GM12878 (cell line): ENCODE results near the gene ULK1. TPM values are rescaled to one million over a fixed set of nuclear protein-coding genes. Genes with fewer than 3 reads are reported as not detected.

Experiments used
- ATAC-seq: fragments of 200-7000 bp; cut with Tn5 transposase; 3 replicates; pipeline ENCODE4 v1.9.1; 2020; ENCODE audit warnings: mild to moderate bottlenecking, moderate library complexity
- BruUV-seq: library from RNA; stranded (reverse); fragments of 400-500 nt; replicated peaks from 2 replicates; lab custom pipeline; 2021; lab: Mats Ljungman, UMichigan
- CTCF ChIA-PET: fragments of 300-600 bp; sonication (Branson Sonifier 250); formaldehyde crosslinking; extraction: SDS; loops from one replicate; lab custom pipeline; 2021; ENCODE audit warnings: inconsistent platforms; lab: Yijun Ruan, JAX
- POLR2A ChIA-PET: fragments of 350-600 bp; formaldehyde crosslinking; extraction: SDS; loops from one replicate; lab custom pipeline; 2021; ENCODE audit warnings: inconsistent platforms; lab: Charles Lee
- RAD21 ChIA-PET: fragments of 300-600 bp; sonication (Branson Sonifier 250); formaldehyde crosslinking; loops from one replicate; lab custom pipeline; 2023; ENCODE audit warnings: antibody characterized with exemption; ENCODE audit not compliant: unreplicated experiment; lab: Charles Lee
- SMC1A ChIA-PET: fragments of 300-600 bp; sonication (Branson Sonifier 250); formaldehyde crosslinking; loops from one replicate; lab custom pipeline; 2023; ENCODE audit not compliant: unreplicated experiment, uncharacterized antibody; lab: Charles Lee
- DNase-seq: peaks from one replicate; pipeline ENCODE4 v3.0.0-alpha.2; 2011; ENCODE audit warnings: low read depth, low spot score
- FAIRE-seq: peaks from 3 replicates; lab custom pipeline; 2011; peaks lifted over from hg19 to GRCh38; lab: Jason Lieb, UNC
- H2AFZ ChIP-seq: 2 replicates; pipeline ENCODE4 v1.6.0; 2011; ENCODE audit warnings: low read depth, low read length, control low read depth; ENCODE audit not compliant: control insufficient read depth
- H3K27ac ChIP-seq: 2 replicates; pipeline ENCODE4 v1.5.1; 2011; ENCODE audit warnings: control low read depth; ENCODE audit not compliant: control insufficient read depth, insufficient read depth
- H3K27me3 ChIP-seq, 2 experiments: replicated peaks in 1 of 2; 2 replicates each; pipeline versions ENCODE4 v1.6.0 to v1.6.1; 2011; ENCODE audit warnings: low read length in 1 of 2; ENCODE audit not compliant: control insufficient read depth in 2 of 2, insufficient read depth in 2 of 2
- H3K36me3 ChIP-seq, 2 experiments: 2 replicates each; pipeline ENCODE4 v1.5.1; 2011; ENCODE audit warnings: low read length in 1 of 2; ENCODE audit not compliant: control insufficient read depth in 2 of 2, insufficient read depth in 2 of 2
- H3K4me1 ChIP-seq: 2 replicates; pipeline ENCODE4 v1.6.1; 2011; ENCODE audit warnings: mild to moderate bottlenecking, low read length, moderate library complexity, mixed read lengths; ENCODE audit not compliant: control insufficient read depth, insufficient read depth
- H3K4me2 ChIP-seq: 2 replicates; pipeline ENCODE4 v1.6.0; 2011; ENCODE audit warnings: control low read depth; ENCODE audit not compliant: control insufficient read depth, insufficient read depth
- H3K4me3 ChIP-seq: fragments of 200-600 bp; sonication (generic); 2 replicates; pipeline ENCODE4 v1.5.1; 2016
- H3K79me2 ChIP-seq: 2 replicates; pipeline ENCODE4 v1.6.0; 2011; ENCODE audit warnings: low read length; ENCODE audit not compliant: control insufficient read depth, insufficient read depth
- H3K9ac ChIP-seq: 2 replicates; pipeline ENCODE4 v1.8.0; 2011; ENCODE audit warnings: low read length, control low read depth, mixed read lengths; ENCODE audit not compliant: control insufficient read depth, insufficient read depth
- H3K9me3 ChIP-seq: replicated peaks from 3 replicates; pipeline ENCODE4 v1.5.1; 2011; ENCODE audit warnings: mild to moderate bottlenecking, low read length; ENCODE audit not compliant: control insufficient read depth, insufficient read depth
- H4K20me1 ChIP-seq: 2 replicates; pipeline ENCODE4 v1.6.0; 2011; ENCODE audit not compliant: control insufficient read depth, insufficient read depth
- CREM ChIP-seq: IDR thresholded peaks from 2 replicates; pipeline ENCODE4 v1.6.1; 2014; ENCODE audit warnings: antibody characterized with exemption, low read depth
- ESRRA ChIP-seq: IDR thresholded peaks from 2 replicates; pipeline ENCODE4 v1.6.1; 2012; ENCODE audit warnings: mild to moderate bottlenecking, low read length, improper control_type of control experiment
- FOS ChIP-seq: IDR thresholded peaks from 3 replicates; pipeline ENCODE4 v1.6.1; 2011; ENCODE audit warnings: borderline replicate concordance; ENCODE audit not compliant: insufficient read length; ENCODE audit errors: extremely low read depth
- GATAD2B ChIP-seq: fragments of 450-650 bp; conservative IDR thresholded peaks from 2 replicates; pipeline ENCODE4 v1.6.1; 2017; ENCODE audit warnings: low read depth, mild to moderate bottlenecking, moderate library complexity
- IKZF1 ChIP-seq: fragments of 450-650 bp; conservative IDR thresholded peaks from 2 replicates; pipeline ENCODE4 v1.6.1; 2017; ENCODE audit warnings: antibody characterized with exemption, mild to moderate bottlenecking
- MYB ChIP-seq: fragments of 150-350 bp; IDR thresholded peaks from 2 replicates; pipeline ENCODE4 v1.6.1; 2014; ENCODE audit warnings: mild to moderate bottlenecking, low read depth, low read length, borderline replicate concordance
- MYC ChIP-seq: IDR thresholded peaks from 2 replicates; pipeline ENCODE4 v1.6.1; 2011; ENCODE audit warnings: mild to moderate bottlenecking, low read length, moderate library complexity, inconsistent platforms; ENCODE audit not compliant: insufficient read depth, insufficient replicate concordance, insufficient read length, severe bottlenecking
- NKRF ChIP-seq: fragments of 450-650 bp; conservative IDR thresholded peaks from 2 replicates; pipeline ENCODE4 v1.6.1; 2017; ENCODE audit warnings: mild to moderate bottlenecking, moderate library complexity
- PML ChIP-seq: IDR thresholded peaks from 2 replicates; pipeline ENCODE4 v1.6.1; 2012; ENCODE audit warnings: low read length, inconsistent platforms
- SPI1 ChIP-seq: IDR thresholded peaks from 2 replicates; pipeline ENCODE4 v1.6.1; 2011; ENCODE audit warnings: low read depth, mild to moderate bottlenecking, low read length, moderate library complexity, borderline replicate concordance; ENCODE audit not compliant: insufficient read depth
- SREBF2 ChIP-seq: IDR thresholded peaks from 2 replicates; pipeline ENCODE4 v1.6.1; 2012; ENCODE audit warnings: mild to moderate bottlenecking, low read length
- TBL1XR1 ChIP-seq: IDR thresholded peaks from 2 replicates; pipeline ENCODE4 v1.6.1; 2012; ENCODE audit warnings: low read depth, low read length, improper control_type of control experiment
- TCF7 ChIP-seq: IDR thresholded peaks from 2 replicates; pipeline ENCODE4 v1.6.1; 2014; ENCODE audit warnings: antibody characterized with exemption, borderline replicate concordance
- ZNF592 ChIP-seq: fragments of 450-650 bp; IDR thresholded peaks from 2 replicates; pipeline ENCODE4 v1.6.1; 2017; ENCODE audit warnings: mild to moderate bottlenecking, moderate library complexity
- WGBS: methylation state at CpG from one replicate; pipeline ENCODE4 v1.1.6; 2016; ENCODE audit warnings: low lambda C conversion rate; ENCODE audit not compliant: insufficient replicate concordance, insufficient coverage; ENCODE audit errors: missing lambda C conversion rate; 5-methylcytosine and 5-hydroxymethylcytosine counted together
- in situ Hi-C: fragments of 300-500 bp; cut with MboI; formaldehyde crosslinking; loops from 9 replicates; pipeline ENCODE4 v1.14.3; 2018; ENCODE audit warnings: mixed read lengths
- intact Hi-C: fragments of 100-400 bp; cut with micrococcal nuclease; formaldehyde crosslinking; loops from one replicate; pipeline ENCODE4 v1.14.2; 2022; ENCODE audit not compliant: unreplicated experiment
- polyA plus RNA-seq, 11 experiments: library from polyadenylated mRNA; depleted of rRNA in 4 of 11; unstranded in 6 of 11; stranded (reverse) in 5 of 11; fragments of >200 nt; fragmentation: Nextera tagmentation in 4 of 11; fragmentation: Illumina TruSeq in 1 of 11; extraction: Ambion mirVana in 4 of 11; extraction: Trizol in 1 of 11; gene quantifications; 1 replicate in 1 of 11; 2 replicates in 10 of 11; pipeline versions ENCODE4 v1.2.1 to v1.2.3, GENCODE V29; 2011 to 2016; ENCODE audit warnings: inconsistent platforms in 2 of 11, missing spikeins in 2 of 11, low read depth in 1 of 11
- total RNA-seq, 4 experiments: library from RNA; depleted of rRNA in 3 of 4; stranded (reverse); fragments of >200 nt in 3 of 4; fragmentation: Illumina TruSeq in 1 of 4; extraction: Trizol in 1 of 4; gene quantifications; 2 replicates each; pipeline versions ENCODE4 v1.2.1 to v1.2.3, GENCODE V29; 2013 to 2021
- TF ChIP-seq, protein P1 (sequence below): IDR thresholded peaks from 2 replicates; pipeline ENCODE4 v1.6.1; 2011; ENCODE audit warnings: low read depth, mild to moderate bottlenecking, low read length, moderate library complexity, borderline replicate concordance; ENCODE audit errors: extremely low read depth

ULK1 gene
- total and polyA plus RNA-seq, 10 of the 15 experiments (the other 5 are each of a cell fraction or from before 2014, with no cell fraction given): 0.13 to 14.1 (median 1.5) TPM

- no peak for TF ChIP-seq PML
- TF ChIP-seq, all 136 proteins: peak for 0
These were observed 14.8 kb downstream of the ULK1 start (continued) for GRCh38 chr12:131909081-131909751.

GRCh38 chr12:131909752-131910219 is 15.4 kb downstream of the ULK1 start:
- POLR2A ChIA-PET: no interaction called here
- TF ChIP-seq, protein P1, sequence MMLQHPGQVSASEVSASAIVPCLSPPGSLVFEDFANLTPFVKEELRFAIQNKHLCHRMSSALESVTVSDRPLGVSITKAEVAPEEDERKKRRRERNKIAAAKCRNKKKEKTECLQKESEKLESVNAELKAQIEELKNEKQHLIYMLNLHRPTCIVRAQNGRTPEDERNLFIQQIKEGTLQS: no peak
- no peak for TF ChIP-seq IKZF1
- no peak for TF ChIP-seq GATAD2B
- TF ChIP-seq FOS: no peak
- no peak for TF ChIP-seq ESRRA
- no peak for TF ChIP-seq SREBF2
- TF ChIP-seq MYB: no peak
- TF ChIP-seq MYC: no peak
- TF ChIP-seq ZNF592: no peak
- no peak for TF ChIP-seq NKRF
- TF ChIP-seq SPI1: no peak
- no peak for TF ChIP-seq CREM
- TF ChIP-seq TBL1XR1: no peak
- no peak for TF ChIP-seq TCF7

More at GRCh38 chr12:131909752-131910219, 15.4 kb downstream of the ULK1 start:
- Histone ChIP-seq H4K20me1 (no peaks in the 10 kb centered on the region), H3K79me2 (no peaks in the 10 kb centered on the region), H3K27me3 (no peaks in the 10 kb centered on the region), H3K27ac (no peak overlapping the region), H3K4me3 (no peak overlapping the region), H3K4me1 (no peaks in the 10 kb centered on the region), H3K36me3 (no peaks in the 10 kb centered on the region; a peak in 2 of 4 replicates), H3K9ac (no peak overlapping the region), H3K9me3 (no peaks in the 10 kb centered on the region), H2AFZ (no peak overlapping the region), H3K4me2 (no peak overlapping the region)
- intact Hi-C loops: no loop called here
- no TSS peak for BruUV-seq
- ATAC-seq: no peak
- DNase-seq: no peak
- ChIA-PET CTCF (no interaction called here), RAD21 (no interaction called here), SMC1A (no interaction called here)
- in situ Hi-C loops: no loop called here
- 92% methylated on average over 22 of the region's 26 CpGs for WGBS
- FAIRE-seq: no peak
